Measurements from ENCODE around the gene ATP12A. TPM values are rescaled to one million over a fixed set of nuclear protein-coding genes. Genes with fewer than 3 reads are reported as not detected.

The ATP12A gene
- total RNA-seq, 1 donor from 2014 or later, result not detected

- Histone ChIP-seq H3K36me3 (no peaks in the 10 kb centered on the region), H3K9me3 (no peaks in the 10 kb centered on the region), H3K27me3 (no peaks in the 10 kb centered on the region), H3K4me3 (no peak overlapping the region), H3K27ac (no peak overlapping the region), H3K4me1 (no peaks in the 10 kb centered on the region)
- TF ChIP-seq CTCF (IDR thresholded peaks at IDR 0.05), result no peak
- no peak for DNase-seq (ENCODE audit: low spot score in 2 of 2)
- intact Hi-C loops (cut with DNase I), result no loop called here
Measured at GRCh38 chr13:24740014-24740890, 60.0 kb downstream of the ATP12A start.

DNA sequence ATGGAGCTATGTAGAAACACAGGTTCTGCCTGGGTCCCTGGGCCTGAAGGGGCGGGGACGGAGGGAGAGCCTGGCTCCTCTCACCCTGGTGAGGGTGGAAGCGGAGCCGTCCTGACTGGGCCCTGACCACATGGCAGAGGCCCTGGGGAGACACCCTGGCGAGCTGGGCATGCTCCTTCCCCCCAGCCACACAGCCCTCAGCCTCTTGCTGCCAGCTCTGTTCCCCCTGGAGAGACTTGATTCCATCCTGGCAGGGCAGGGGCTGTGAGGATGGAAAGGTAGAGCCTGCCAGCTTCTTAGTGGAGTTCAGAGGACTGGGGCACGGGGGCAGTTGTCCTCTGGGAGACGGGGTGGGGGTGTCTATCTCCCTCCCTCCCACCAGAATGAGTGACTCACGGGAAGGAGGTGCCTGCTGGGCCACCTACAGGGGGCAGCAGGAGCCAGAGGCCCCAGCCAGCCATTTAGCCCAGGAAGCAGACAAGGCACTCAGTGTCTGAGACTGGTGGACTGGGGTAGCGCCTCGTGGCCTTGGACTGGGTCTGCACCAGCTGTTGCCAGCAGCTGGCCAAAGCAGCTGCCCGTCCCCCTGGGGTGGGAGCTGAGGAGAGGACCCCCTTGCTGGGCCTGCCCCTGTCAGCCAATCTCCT, 60.9 kb downstream of the ATP12A start:
- DNase-seq (ENCODE audit: low spot score in 2 of 2), result no peak
- no peaks in the 10 kb centered on the region for H3K9me3 ChIP-seq
- intact Hi-C loops (cut with DNase I), result no loop called here
- H3K36me3 ChIP-seq, result no peaks in the 10 kb centered on the region
- H3K27me3 ChIP-seq, result no peaks in the 10 kb centered on the region
- no peak overlapping the region for H3K27ac ChIP-seq
- no peaks in the 10 kb centered on the region for H3K4me1 ChIP-seq
- no peak overlapping the region for H3K4me3 ChIP-seq
- no peak for TF ChIP-seq CTCF (IDR thresholded peaks at IDR 0.05)

GRCh38 chr13:24741791-24742190, 61.6 kb downstream of the ATP12A start:
- Histone ChIP-seq H3K36me3 (no peaks in the 10 kb centered on the region), H3K27ac (no peak overlapping the region), H3K9me3 (no peaks in the 10 kb centered on the region), H3K4me1 (no peaks in the 10 kb centered on the region), H3K27me3 (no peaks in the 10 kb centered on the region), H3K4me3 (no peak overlapping the region)
- no peak for DNase-seq (ENCODE audit: low spot score in 2 of 2)
- intact Hi-C loops (cut with DNase I), result no loop called here
- no peak for TF ChIP-seq CTCF (IDR thresholded peaks at IDR 0.05)

DNA sequence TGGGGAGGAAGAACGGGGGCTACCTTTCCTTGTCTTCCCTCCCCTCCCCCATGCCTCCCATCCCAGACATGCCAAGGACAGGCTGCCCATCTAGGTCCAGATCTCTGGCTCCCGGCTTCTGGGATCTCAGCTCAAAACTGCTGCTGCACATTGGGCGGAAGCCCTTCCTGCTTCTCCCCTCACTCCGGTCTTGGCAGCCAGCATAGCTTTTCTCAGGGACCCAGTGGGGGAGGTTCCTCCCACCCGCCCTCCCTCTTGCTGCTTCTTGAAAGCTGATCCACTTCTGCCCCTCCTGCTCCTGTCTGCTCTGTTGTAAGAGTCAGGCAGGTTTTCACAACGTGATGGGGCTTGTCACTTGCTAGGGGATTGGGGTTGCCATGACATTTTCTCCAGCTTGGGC, 62.1 kb downstream of the ATP12A start:
- Histone ChIP-seq H3K36me3 (no peaks in the 10 kb centered on the region), H3K27ac (no peak overlapping the region), H3K4me3 (no peak overlapping the region), H3K4me1 (peaks cover 0 to 1% of the 10 kb centered on the region in 2 donors), H3K9me3 (no peaks in the 10 kb centered on the region), H3K27me3 (no peaks in the 10 kb centered on the region)
- intact Hi-C loops (cut with DNase I), result no loop called here
- DNase-seq (ENCODE audit: low spot score in 2 of 2), result no peak
- no peak for TF ChIP-seq CTCF (IDR thresholded peaks at IDR 0.05)

GRCh38 chr13:24742977-24743376, 62.8 kb downstream of the ATP12A start:
- H3K4me3 ChIP-seq, result no peak overlapping the region
- H3K4me1 ChIP-seq, result peaks cover 0 to 7% of the 10 kb centered on the region in 2 donors
- intact Hi-C loops (cut with DNase I), result no loop called here
- no peaks in the 10 kb centered on the region for H3K27me3 ChIP-seq
- no peaks in the 10 kb centered on the region for H3K9me3 ChIP-seq
- H3K27ac ChIP-seq, result no peak overlapping the region
- no peak for TF ChIP-seq CTCF (IDR thresholded peaks at IDR 0.05)
- H3K36me3 ChIP-seq, result no peaks in the 10 kb centered on the region
- DNase-seq (ENCODE audit: low spot score in 2 of 2), result no peak

Data from ascending aorta (tissue), 2 donors.